ENCODE results near the gene TBX21. TPM values are rescaled to one million over a fixed set of nuclear protein-coding genes. Genes with fewer than 3 reads are reported as not detected.
"Not testable (repeated sequence)": the region's sequence is repeated elsewhere in the genome, so short reads cannot be mapped to it uniquely, and the experiment has no call there.

Gene TBX21
- total RNA-seq, 1 donor from 2014 or later: not detected

GRCh38 chr17:47762728-47763127 is 29.7 kb downstream of the TBX21 start:
- Mint-ChIP-seq H3K27me3 (ENCODE audit: low read depth) (peaks cover 71% of the 10 kb centered on the region), H3K36me3 (ENCODE audit: low read depth) (no peaks in the 10 kb centered on the region), H3K27ac (ENCODE audit: unreplicated experiment) (no peak overlapping the region), H3K4me1 (no peaks in the 10 kb centered on the region), H3K9me3 (peaks cover 15% of the 10 kb centered on the region), H3K4me3 (no peak overlapping the region)
- no peak for DNase-seq (ENCODE audit: low read depth, low spot score)
- TF ChIP-seq CTCF (conservative IDR thresholded peaks at IDR 0.05): no peak

- no peak for TF ChIP-seq CTCF (conservative IDR thresholded peaks at IDR 0.05)
- H3K27me3 Mint-ChIP-seq (ENCODE audit: low read depth): peaks cover 65% of the 10 kb centered on the region
- H3K9me3 Mint-ChIP-seq: peaks cover 20% of the 10 kb centered on the region
- DNase-seq (ENCODE audit: low read depth, low spot score): no peak
- no peak overlapping the region for H3K27ac Mint-ChIP-seq (ENCODE audit: unreplicated experiment)
- no peaks in the 10 kb centered on the region for H3K4me1 Mint-ChIP-seq
- H3K36me3 Mint-ChIP-seq (ENCODE audit: low read depth): no peaks in the 10 kb centered on the region
- no peak overlapping the region for H3K4me3 Mint-ChIP-seq
These were observed 31.0 kb downstream of the TBX21 start for GRCh38 chr17:47763913-47764582.

- not testable (repeated sequence) for H3K4me3 Mint-ChIP-seq; H3K36me3 Mint-ChIP-seq (ENCODE audit: low read depth); H3K27ac Mint-ChIP-seq (ENCODE audit: unreplicated experiment); DNase-seq (ENCODE audit: low read depth, low spot score); H3K4me1 Mint-ChIP-seq
- Mint-ChIP-seq H3K27me3 (ENCODE audit: low read depth) (peaks cover 60% of the 10 kb centered on the region), H3K9me3 (peaks cover 13% of the 10 kb centered on the region)
These were observed 40.6 kb downstream of the TBX21 start for GRCh38 chr17:47773649-47774048.

GRCh38 chr17:47774331-47774730 is 41.3 kb downstream of the TBX21 start:
- no peak for TF ChIP-seq CTCF (conservative IDR thresholded peaks at IDR 0.05)
- no peak for DNase-seq (ENCODE audit: low read depth, low spot score)
- H3K9me3 Mint-ChIP-seq: peaks cover 6% of the 10 kb centered on the region
- H3K27ac Mint-ChIP-seq (ENCODE audit: unreplicated experiment): no peak overlapping the region
- H3K4me3 Mint-ChIP-seq: no peak overlapping the region
- H3K36me3 Mint-ChIP-seq (ENCODE audit: low read depth): no peaks in the 10 kb centered on the region
- H3K4me1 Mint-ChIP-seq: no peaks in the 10 kb centered on the region
- H3K27me3 Mint-ChIP-seq (ENCODE audit: low read depth): peaks cover 54% of the 10 kb centered on the region

GRCh38 chr17:47774987-47775580 is 42.0 kb downstream of the TBX21 start:
- Mint-ChIP-seq H3K27ac (ENCODE audit: unreplicated experiment) (no peak overlapping the region), H3K36me3 (ENCODE audit: low read depth) (no peaks in the 10 kb centered on the region), H3K4me3 (no peak overlapping the region), H3K27me3 (ENCODE audit: low read depth) (peaks cover 53% of the 10 kb centered on the region), H3K4me1 (no peaks in the 10 kb centered on the region), H3K9me3 (peaks cover 6% of the 10 kb centered on the region)
- DNase-seq (ENCODE audit: low read depth, low spot score): no peak
- no peak for TF ChIP-seq CTCF (conservative IDR thresholded peaks at IDR 0.05)

Measured in neural crest cell (in vitro differentiated cells).